ENCODE data around the gene SLC66A2. TPM values are rescaled to one million over a fixed set of nuclear protein-coding genes. Genes with fewer than 3 reads are reported as not detected.
A peak's percentile ranks its signal among the peaks of the same experiment; 100 is the strongest.
"Not testable (repeated sequence)": the region's sequence is repeated elsewhere in the genome, so short reads cannot be mapped to it uniquely, and the experiment has no call there.

SLC66A2 gene
- total and polyA plus RNA-seq, 2 experiments from 2014 or later, result 33.1 to 67.0 TPM

- H3K27me3 ChIP-seq (replicated peaks; ENCODE audit: insufficient read depth), result no peaks in the 10 kb centered on the region
- WGBS, 2 experiments (ENCODE audit: low coverage in 1 of 2, low lambda C conversion rate in 2 of 2, missing lambda C conversion rate in 2 of 2), result 47 to 52% methylated on average over 29 of the region's 29 CpGs
- peak overlapping the region; percentile 10; the same call in 1 of the 2 replicates for H3K9ac ChIP-seq
- no peak for TF ChIP-seq EZH2 (IDR thresholded peaks at IDR 0.05; ENCODE audit: insufficient read depth, poor library complexity, severe bottlenecking)
- TF ChIP-seq EZH2phosphoT487 (IDR thresholded peaks at IDR 0.05; ENCODE audit: insufficient read depth, low read depth), result no peak
- no peaks in the 10 kb centered on the region for H4K20me1 ChIP-seq (ENCODE audit: insufficient read depth)
- in situ Hi-C loops (cut with MboI), result no loop called here
- H3K36me3 ChIP-seq (ENCODE audit: low read depth), result no peaks in the 10 kb centered on the region
- H3K4me2 ChIP-seq (ENCODE audit: unreplicated experiment), result peak overlapping the region; percentile 15
- H3K4me1 ChIP-seq (ENCODE audit: insufficient read depth), result peaks cover 28% of the 10 kb centered on the region
- no peaks in the 10 kb centered on the region for H3K9me2 ChIP-seq (ENCODE audit: insufficient read depth)
- no peaks in the 10 kb centered on the region for H3K9me3 ChIP-seq (ENCODE audit: low read depth)
- H3K27ac ChIP-seq, result peak overlapping the region; percentile 69
- H3K4me3 ChIP-seq, result no peak overlapping the region
- H3F3A ChIP-seq (ENCODE audit: insufficient read depth), result peaks cover 16% of the 10 kb centered on the region
- H3K79me2 ChIP-seq (ENCODE audit: insufficient read depth), result 0 out of 2 replicates have a peak, but pooled peaks cover 9% of the 10 kb centered on the region
- peak; percentile 68 for DNase-seq
- peak overlapping the region; percentile 30 for H2AFZ ChIP-seq
These were observed 10.3 kb upstream of the SLC66A2 start for GRCh38 chr18:79961527-79962291.

- WGBS, 2 experiments (ENCODE audit: low coverage in 1 of 2, low lambda C conversion rate in 2 of 2, missing lambda C conversion rate in 2 of 2), result 89 to 92% methylated on average over 16 of the region's 16 CpGs
- Histone ChIP-seq H2AFZ (no peak overlapping the region), H3K27me3 (replicated peaks; ENCODE audit: insufficient read depth) (no peaks in the 10 kb centered on the region), H3F3A (ENCODE audit: insufficient read depth) (peaks cover 10% of the 10 kb centered on the region), H4K20me1 (ENCODE audit: insufficient read depth) (no peaks in the 10 kb centered on the region), H3K4me3 (no peak overlapping the region), H3K9ac (no peak overlapping the region), H3K27ac (no peak overlapping the region), H3K36me3 (ENCODE audit: low read depth) (no peaks in the 10 kb centered on the region), H3K9me2 (ENCODE audit: insufficient read depth) (no peaks in the 10 kb centered on the region), H3K9me3 (ENCODE audit: low read depth) (no peaks in the 10 kb centered on the region), H3K4me1 (ENCODE audit: insufficient read depth) (peaks cover 28% of the 10 kb centered on the region), H3K79me2 (ENCODE audit: insufficient read depth) (0 out of 2 replicates have a peak, but pooled peaks cover 2% of the 10 kb centered on the region), H3K4me2 (ENCODE audit: unreplicated experiment) (no peak overlapping the region)
- no peak for DNase-seq
- in situ Hi-C loops (cut with MboI), result no loop called here
- TF ChIP-seq EZH2phosphoT487 (IDR thresholded peaks at IDR 0.05; ENCODE audit: insufficient read depth, low read depth) (no peak), EZH2 (IDR thresholded peaks at IDR 0.05; ENCODE audit: insufficient read depth, poor library complexity, severe bottlenecking) (no peak)
These were observed 9.6 kb upstream of the SLC66A2 start for GRCh38 chr18:79960921-79961526.

- H3K36me3 ChIP-seq (ENCODE audit: low read depth); H3K9me2 ChIP-seq (ENCODE audit: insufficient read depth); H3K9ac ChIP-seq; H4K20me1 ChIP-seq (ENCODE audit: insufficient read depth); H3K4me3 ChIP-seq; H3K27ac ChIP-seq; H3K79me2 ChIP-seq (ENCODE audit: insufficient read depth); in situ Hi-C loops (cut with MboI); H3F3A ChIP-seq (ENCODE audit: insufficient read depth); H3K4me2 ChIP-seq (ENCODE audit: unreplicated experiment); H3K27me3 ChIP-seq (replicated peaks; ENCODE audit: insufficient read depth); H3K9me3 ChIP-seq (ENCODE audit: low read depth): not testable (repeated sequence)
- peaks cover 24% of the 10 kb centered on the region for H3K4me1 ChIP-seq (ENCODE audit: insufficient read depth)
- WGBS, 2 experiments (ENCODE audit: low coverage in 1 of 2, low lambda C conversion rate in 2 of 2, missing lambda C conversion rate in 2 of 2), result 18 to 21% methylated on average over 12 of the region's 12 CpGs
- peak overlapping the region; percentile 21; the same call in 1 of the 2 replicates for H2AFZ ChIP-seq
- peak; percentile 47 for DNase-seq
These were observed 8.8 kb upstream of the SLC66A2 start for GRCh38 chr18:79960161-79960801.

- Histone ChIP-seq H3K9ac (no peak overlapping the region), H3K9me3 (ENCODE audit: low read depth) (no peaks in the 10 kb centered on the region), H3K27ac (no peak overlapping the region), H3K36me3 (ENCODE audit: low read depth) (no peaks in the 10 kb centered on the region), H2AFZ (no peak overlapping the region), H3F3A (ENCODE audit: insufficient read depth) (peaks cover 10% of the 10 kb centered on the region), H3K4me3 (no peak overlapping the region), H3K79me2 (ENCODE audit: insufficient read depth) (no peaks in the 10 kb centered on the region), H3K4me1 (ENCODE audit: insufficient read depth) (peaks cover 23% of the 10 kb centered on the region), H3K27me3 (replicated peaks; ENCODE audit: insufficient read depth) (no peaks in the 10 kb centered on the region), H3K9me2 (ENCODE audit: insufficient read depth) (no peaks in the 10 kb centered on the region), H4K20me1 (ENCODE audit: insufficient read depth) (no peaks in the 10 kb centered on the region), H3K4me2 (ENCODE audit: unreplicated experiment) (no peak overlapping the region)
- WGBS, 2 experiments (ENCODE audit: low coverage in 1 of 2, low lambda C conversion rate in 2 of 2, missing lambda C conversion rate in 2 of 2), result 95 to 98% methylated on average over 2 of the region's 2 CpGs
- no peak for DNase-seq
- TF ChIP-seq EZH2phosphoT487 (IDR thresholded peaks at IDR 0.05; ENCODE audit: insufficient read depth, low read depth) (no peak), EZH2 (IDR thresholded peaks at IDR 0.05; ENCODE audit: insufficient read depth, poor library complexity, severe bottlenecking) (no peak)
- in situ Hi-C loops (cut with MboI), result no loop called here
These were observed 7.5 kb upstream of the SLC66A2 start for GRCh38 chr18:79958981-79959380.

Data from GM23248 (cell line).